B cell (primary cell): ENCODE data around the gene ORC2. TPM values are rescaled to one million over a fixed set of nuclear protein-coding genes. Genes with fewer than 3 reads are reported as not detected.

ENCODE experiments used
- ATAC-seq: fragments of 200-7000 bp; cut with Tn5 transposase; one replicate; pipeline ENCODE4 v1.10.0; 2021; ENCODE audit warnings: low read depth, mild to moderate bottlenecking, moderate number of reproducible peaks, moderate library complexity
- CTCF ChIA-PET: fragments of 350-600 bp; sonication (Branson Sonifier 250); formaldehyde crosslinking; loops from one replicate; lab custom pipeline; 2021; ENCODE audit warnings: antibody characterized with exemption, inconsistent platforms; lab: Charles Lee
- POLR2A ChIA-PET: fragments of 350-600 bp; sonication (Branson Sonifier 250); formaldehyde crosslinking; loops from one replicate; lab custom pipeline; 2021; ENCODE audit warnings: antibody characterized with exemption; lab: Charles Lee
- DNase-seq: peaks from one replicate; pipeline ENCODE4 v3.0.0; 2013
- H2AFZ ChIP-seq: 2 replicates; pipeline ENCODE4 v1.6.1; 2012; ENCODE audit warnings: mild to moderate bottlenecking, low read depth, low read length; ENCODE audit not compliant: insufficient read depth, poor library complexity, severe bottlenecking
- H3K27ac ChIP-seq, 2 donors: 1 replicate in 1 of 2; 2 replicates in 1 of 2; pipeline ENCODE4 v1.5.1; 2012 to 2013; ENCODE audit warnings: low read length in 2 of 2, mild to moderate bottlenecking in 2 of 2, moderate library complexity in 1 of 2
- H3K27me3 ChIP-seq, 4 experiments: fragments of 200-600 bp in 1 of 4; sonication (generic) in 1 of 4; replicated peaks in 1 of 4; 1 replicate in 2 of 4; 2 replicates in 2 of 4; pipeline versions ENCODE4 v1.6.1 to v1.7.0; 2013 to 2016; ENCODE audit warnings: low read length in 3 of 4, mild to moderate bottlenecking in 2 of 4, mixed read lengths in 1 of 4, moderate library complexity in 1 of 4; ENCODE audit not compliant: insufficient read depth in 4 of 4, control insufficient read depth in 3 of 4; ENCODE audit errors: control extremely low read depth in 1 of 4
- H3K36me3 ChIP-seq, 2 experiments: replicated peaks in 1 of 2; 1 replicate in 1 of 2; 2 replicates in 1 of 2; pipeline versions ENCODE4 v1.6.1 to v1.7.1; 2013; ENCODE audit warnings: low read length in 1 of 2; ENCODE audit not compliant: insufficient read depth in 2 of 2, control insufficient read depth in 1 of 2; ENCODE audit errors: control extremely low read depth in 1 of 2, extremely low read depth in 1 of 2
- H3K4me1 ChIP-seq, 2 donors: fragments of 200-600 bp in 1 of 2; sonication (generic) in 1 of 2; 1 replicate in 1 of 2; 2 replicates in 1 of 2; pipeline versions ENCODE4 v1.5.1 to v1.6.1; 2013 to 2017; ENCODE audit warnings: low read length in 2 of 2; ENCODE audit not compliant: control insufficient read depth in 2 of 2, insufficient read depth in 2 of 2
- H3K4me2 ChIP-seq: replicated peaks from 2 replicates; pipeline ENCODE3; 2012; ENCODE audit warnings: mild to moderate bottlenecking, low read depth, low read length; ENCODE audit not compliant: poor library complexity, severe bottlenecking
- H3K4me3 ChIP-seq, 5 experiments: fragments of 200-600 bp in 1 of 5; sonication (generic) in 1 of 5; 1 replicate in 3 of 5; 2 replicates in 2 of 5; pipeline versions ENCODE4 v1.5.1 to v1.7.0; 2011 to 2016; ENCODE audit warnings: low read length in 4 of 5, mild to moderate bottlenecking in 4 of 5, low read depth in 2 of 5, control low read depth in 1 of 5, moderate library complexity in 1 of 5; ENCODE audit not compliant: insufficient read depth in 1 of 5; ENCODE audit errors: control extremely low read depth in 1 of 5, extremely low read depth in 1 of 5
- H3K79me2 ChIP-seq: fragments of 200-600 bp; sonication (generic); one replicate; pipeline ENCODE4 v1.6.0; 2016; ENCODE audit warnings: low read length; ENCODE audit not compliant: control insufficient read depth, insufficient read depth
- H3K9ac ChIP-seq: fragments of 200-600 bp; sonication (generic); 2 replicates; pipeline ENCODE4 v1.6.1; 2017; ENCODE audit warnings: mild to moderate bottlenecking, low read length, moderate library complexity
- H3K9me3 ChIP-seq, 3 donors: one replicate each; pipeline versions ENCODE4 v1.6.1 to v1.7.1; 2013; ENCODE audit warnings: low read length in 2 of 3; ENCODE audit not compliant: control insufficient read depth in 2 of 3, insufficient read depth in 1 of 3; ENCODE audit errors: control extremely low read depth in 1 of 3
- H4K20me1 ChIP-seq: 2 replicates; pipeline ENCODE4 v1.6.0; 2012; ENCODE audit warnings: mild to moderate bottlenecking, low read length; ENCODE audit not compliant: insufficient read depth, control insufficient read depth, poor library complexity, severe bottlenecking
- H3K27ac Mint-ChIP-seq: one replicate; pipeline ENCODE4 v1.8.0; 2021; ENCODE audit warnings: mixed read lengths
- H3K27me3 Mint-ChIP-seq: one replicate; pipeline ENCODE4 v1.8.0; 2021; ENCODE audit warnings: mixed read lengths
- H3K4me1 Mint-ChIP-seq: one replicate; pipeline ENCODE4 v1.8.0; 2021; ENCODE audit warnings: mixed read lengths
- H3K4me3 Mint-ChIP-seq: one replicate; pipeline ENCODE4 v1.8.0; 2021; ENCODE audit warnings: mixed read lengths
- H3K9me3 Mint-ChIP-seq: one replicate; pipeline ENCODE4 v1.8.0; 2022; ENCODE audit warnings: mixed read lengths; ENCODE audit not compliant: insufficient read depth
- CTCF ChIP-seq: fragments of 200-600 bp; IDR thresholded peaks from one replicate; pipeline ENCODE4 v1.8.0; 2022; ENCODE audit warnings: antibody characterized with exemption, mild to moderate bottlenecking
- EZH2 ChIP-seq: IDR thresholded peaks from 2 replicates; pipeline ENCODE4 v1.6.1; 2012; ENCODE audit warnings: borderline replicate concordance, low read depth, mild to moderate bottlenecking, moderate library complexity, low read length; ENCODE audit not compliant: insufficient read depth, poor library complexity, severe bottlenecking
- WGBS: methylation state at CpG from one replicate; pipeline ENCODE4 v1.1.5; 2013; ENCODE audit warnings: missing lambda C conversion rate; ENCODE audit not compliant: insufficient coverage; 5-methylcytosine and 5-hydroxymethylcytosine counted together
- intact Hi-C: fragments of 100-400 bp; cut with micrococcal nuclease; formaldehyde crosslinking; loops from one replicate; pipeline ENCODE4 v1.10.0; 2022
- polyA plus RNA-seq: library from polyadenylated mRNA; depleted of rRNA; stranded (reverse); fragments of >200 nt; gene quantifications from 2 replicates; pipeline ENCODE4 v1.2.3, GENCODE V29; 2012
- total RNA-seq, 2 donors: library from RNA; stranded (reverse); fragments of 120-200 nt in 1 of 2; gene quantifications; 1 replicate in 1 of 2; 2 replicates in 1 of 2; pipeline versions ENCODE4 v1.2.3 to v1.2.4, GENCODE V29; 2013 to 2022

The ORC2 gene
- total and polyA plus RNA-seq, 2 donors (not counting 1 experiment from before 2014, with no cell fraction given): 6.4 to 50.6 TPM

- peaks cover 6 to 32% of the 10 kb centered on the region in 2 experiments for H3K36me3 ChIP-seq
- peaks cover 45% of the 10 kb centered on the region for H4K20me1 ChIP-seq
- POLR2A ChIA-PET: interaction anchor here (0.6 to 2.8 kb wide), 21 partner anchors 9 to 1802 kb away, joined by 3 to 54 read pairs (median 5); partner anchors contain the start of genes ALS2, BZW1, CASP8 and CFLAR
- peak overlapping the region; percentile 86 for H2AFZ ChIP-seq
- intact Hi-C loops: loop anchor here (1.0 to 10.0 kb wide), 8 partner anchors 26 to 1401 kb away; partner anchors contain the start of genes ALS2, BZW1, NIF3L1 and NOP58
- Mint-ChIP-seq H3K4me1 (peaks cover 46% of the 10 kb centered on the region), H3K27ac (peak overlapping the region; percentile 100), H3K27me3 (no peaks in the 10 kb centered on the region), H3K9me3 (no peaks in the 10 kb centered on the region), H3K4me3 (peak overlapping the region; percentile 93)
- peak overlapping the region; percentile 98 to 99 for H3K27ac ChIP-seq
- under 1% methylated on average over 19 of the region's 19 CpGs for WGBS
- TF ChIP-seq EZH2 (no peak), CTCF (no peak)
- ATAC-seq (peak; percentile 6), DNase-seq (no peak)
- no peaks in the 10 kb centered on the region for H3K27me3 ChIP-seq
- peak overlapping the region; percentile 85 to 100 (median 97) for H3K4me3 ChIP-seq
- H3K79me2 ChIP-seq: peaks cover 66% of the 10 kb centered on the region
- CTCF ChIA-PET: interaction anchor here (1.0 to 2.2 kb wide), 8 partner anchors 26 to 369 kb away, joined by 3 to 13 read pairs (median 6); partner anchors contain the start of genes CFLAR, NIF3L1, ORC2 and PPIL3
- H3K4me2 ChIP-seq: peak overlapping the region; percentile 77
- no peaks in the 10 kb centered on the region for H3K9me3 ChIP-seq
- H3K9ac ChIP-seq: peak overlapping the region; percentile 100
- H3K4me1 ChIP-seq: peaks cover 32 to 35% of the 10 kb centered on the region in 2 donors
These were observed 99.7 kb downstream of the ORC2 start for GRCh38 chr2:200863782-200864175.

GRCh38 chr2:200862532-200863000 lies 100.9 kb downstream of the ORC2 start:
- WGBS: 0% methylated on average over 12 of the region's 13 CpGs

More at GRCh38 chr2:200862532-200863000, 100.9 kb downstream of the ORC2 start:
- Histone ChIP-seq H2AFZ (no peak overlapping the region), H4K20me1 (peaks cover 58% of the 10 kb centered on the region), H3K27ac (peak overlapping the region; percentile 98 to 99), H3K4me3 (peak overlapping the region; percentile 85 to 100 (median 97)), H3K9me3 (no peaks in the 10 kb centered on the region), H3K9ac (peak overlapping the region; percentile 100), H3K4me2 (peak overlapping the region; percentile 77), H3K36me3 (peaks cover 10 to 44% of the 10 kb centered on the region in 2 experiments), H3K79me2 (peaks cover 78% of the 10 kb centered on the region), H3K27me3 (no peaks in the 10 kb centered on the region), H3K4me1 (peaks cover 37 to 43% of the 10 kb centered on the region in 2 donors)
- ChIA-PET CTCF (interaction anchor here (1.5 kb wide), 1 partner anchor 149 kb away, joined by 3 read pairs; no protein-coding TSS in a partner anchor), POLR2A (interaction anchor here (2.8 kb wide), 2 partner anchors 27 to 255 kb away, joined by 18 to 54 read pairs; partner anchors contain the start of genes CFLAR, NIF3L1 and PPIL3)
- Mint-ChIP-seq H3K4me3 (peak overlapping the region; percentile 93), H3K27me3 (no peaks in the 10 kb centered on the region), H3K27ac (peak overlapping the region; percentile 100), H3K4me1 (peaks cover 53% of the 10 kb centered on the region), H3K9me3 (no peaks in the 10 kb centered on the region)
- no peak for TF ChIP-seq EZH2
- no peak for TF ChIP-seq CTCF
- peak; percentile 66 for DNase-seq
- no peak for ATAC-seq
- intact Hi-C loops: loop anchor here (10.0 kb wide), 2 partner anchors 338 to 1402 kb away; partner anchors contain the start of genes NOP58 and SGO2
